ENCODE results near the gene SLC35F1. TPM values are rescaled to one million over a fixed set of nuclear protein-coding genes. Genes with fewer than 3 reads are reported as not detected.

Gene SLC35F1
- polyA plus RNA-seq, 1 donor (not counting 4 experiments of a cell fraction or from before 2014, with no cell fraction given) = not detected

DNA sequence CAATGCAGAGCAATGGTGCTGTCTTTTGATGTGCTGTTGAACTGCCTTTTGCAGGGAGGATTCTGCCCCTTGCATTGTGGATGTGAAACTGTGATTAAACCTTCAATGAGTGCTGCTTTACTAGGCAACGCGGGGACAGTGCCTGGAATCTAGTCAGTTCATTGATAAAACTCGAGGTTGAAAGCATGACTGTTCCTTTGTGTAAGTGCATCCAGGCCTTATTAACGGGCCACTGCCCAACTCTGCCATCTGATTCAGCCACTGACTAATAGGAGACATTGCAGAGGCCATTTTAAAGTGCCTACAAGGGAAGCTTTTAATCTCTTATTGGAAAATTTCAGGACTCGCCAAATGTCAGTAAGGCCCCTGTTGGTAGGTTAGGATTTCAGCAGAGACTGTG lies 49.3 kb downstream of the SLC35F1 start:
- no peak overlapping the region for H3K4me2 ChIP-seq (ENCODE audit: control insufficient read depth, extremely low read depth, insufficient read depth, low read depth, low read length)
- TF ChIP-seq EZH2 (IDR thresholded peaks at IDR 0.05; ENCODE audit: low read length) = no peak
- TF ChIP-seq, protein P1, sequence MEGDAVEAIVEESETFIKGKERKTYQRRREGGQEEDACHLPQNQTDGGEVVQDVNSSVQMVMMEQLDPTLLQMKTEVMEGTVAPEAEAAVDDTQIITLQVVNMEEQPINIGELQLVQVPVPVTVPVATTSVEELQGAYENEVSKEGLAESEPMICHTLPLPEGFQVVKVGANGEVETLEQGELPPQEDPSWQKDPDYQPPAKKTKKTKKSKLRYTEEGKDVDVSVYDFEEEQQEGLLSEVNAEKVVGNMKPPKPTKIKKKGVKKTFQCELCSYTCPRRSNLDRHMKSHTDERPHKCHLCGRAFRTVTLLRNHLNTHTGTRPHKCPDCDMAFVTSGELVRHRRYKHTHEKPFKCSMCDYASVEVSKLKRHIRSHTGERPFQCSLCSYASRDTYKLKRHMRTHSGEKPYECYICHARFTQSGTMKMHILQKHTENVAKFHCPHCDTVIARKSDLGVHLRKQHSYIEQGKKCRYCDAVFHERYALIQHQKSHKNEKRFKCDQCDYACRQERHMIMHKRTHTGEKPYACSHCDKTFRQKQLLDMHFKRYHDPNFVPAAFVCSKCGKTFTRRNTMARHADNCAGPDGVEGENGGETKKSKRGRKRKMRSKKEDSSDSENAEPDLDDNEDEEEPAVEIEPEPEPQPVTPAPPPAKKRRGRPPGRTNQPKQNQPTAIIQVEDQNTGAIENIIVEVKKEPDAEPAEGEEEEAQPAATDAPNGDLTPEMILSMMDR (optimal IDR thresholded peaks at IDR 0.05 in 1 of 3, IDR thresholded peaks at IDR 0.05 in 1 of 3, conservative IDR thresholded peaks at IDR 0.05 in 1 of 3; ENCODE audit: extremely low read depth in 1 of 3, insufficient read depth in 2 of 3, low read length in 3 of 3) = no peak

DNA sequence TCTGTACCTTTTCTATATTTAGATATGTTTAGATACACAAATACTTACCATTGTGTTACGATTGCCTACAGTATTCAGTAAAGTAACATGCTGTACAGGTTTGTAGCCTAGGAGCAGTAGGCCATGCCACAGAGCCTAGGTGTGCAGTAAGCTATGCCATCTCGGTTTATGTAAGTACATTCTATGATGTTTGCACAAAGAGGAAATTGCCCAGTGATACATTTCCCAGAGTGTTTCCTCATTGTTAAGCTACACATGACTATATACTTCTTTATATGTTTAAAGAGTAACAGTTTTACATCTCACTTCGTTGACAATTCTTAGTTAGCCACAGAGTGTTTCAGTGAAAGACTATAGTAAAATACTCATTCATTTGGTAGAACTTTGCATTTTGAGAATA lies 51.5 kb downstream of the SLC35F1 start:
- dilution Hi-C loops (cut with MboI; ENCODE audit: extremely low pct_ligation_motif_present, low sequenced_read_pairs) = no loop called here
- Histone ChIP-seq H4K20me1 (ENCODE audit: control insufficient read depth, extremely low read depth, insufficient read depth, low read length) (no peaks in the 10 kb centered on the region), H3K36me3 (ENCODE audit: control insufficient read depth in 2 of 2, extremely low read depth in 1 of 2, insufficient read depth in 2 of 2, low read length in 2 of 2) (no peaks in the 10 kb centered on the region), H3K4me1 (ENCODE audit: control insufficient read depth, extremely low read depth, insufficient read depth, low read length) (no peaks in the 10 kb centered on the region), H3K27me3 (ENCODE audit: control insufficient read depth, extremely low read depth, insufficient read depth, low read length) (no peaks in the 10 kb centered on the region), H3K4me2 (ENCODE audit: control insufficient read depth, extremely low read depth, insufficient read depth, low read depth, low read length) (no peak overlapping the region), H2AFZ (ENCODE audit: control insufficient read depth, low read length) (no peak overlapping the region), H3K9ac (ENCODE audit: control insufficient read depth, extremely low read depth, insufficient read depth, low read length) (no peak overlapping the region), H3K9me3 (ENCODE audit: control insufficient read depth, low read depth, low read length) (no peaks in the 10 kb centered on the region), H3K79me2 (ENCODE audit: control insufficient read depth, insufficient read depth, low read length) (no peaks in the 10 kb centered on the region), H3K27ac (ENCODE audit: control insufficient read depth, insufficient read depth, low read length) (no peak overlapping the region), H3K9me1 (ENCODE audit: control insufficient read depth, extremely low read depth, insufficient read depth, low read length) (no peaks in the 10 kb centered on the region), H3K4me3 (ENCODE audit: control insufficient read depth in 2 of 3, extremely low read depth in 1 of 3, insufficient read depth in 2 of 3, low read depth in 1 of 3, low read length in 3 of 3) (no peak overlapping the region)
- DNase-seq (ENCODE audit: low read depth, low spot score) = no peak
- FAIRE-seq = no peak
- TF ChIP-seq, protein P1 (optimal IDR thresholded peaks at IDR 0.05 in 1 of 3, IDR thresholded peaks at IDR 0.05 in 1 of 3, conservative IDR thresholded peaks at IDR 0.05 in 1 of 3; ENCODE audit: extremely low read depth in 1 of 3, insufficient read depth in 2 of 3, low read length in 3 of 3) = no peak
- no peak for TF ChIP-seq EZH2 (IDR thresholded peaks at IDR 0.05; ENCODE audit: low read length)

More for the DNA sequence above, 49.3 kb downstream of the SLC35F1 start:
- Histone ChIP-seq H3K9ac (ENCODE audit: control insufficient read depth, extremely low read depth, insufficient read depth, low read length) (no peak overlapping the region), H3K9me1 (ENCODE audit: control insufficient read depth, extremely low read depth, insufficient read depth, low read length) (no peaks in the 10 kb centered on the region), H3K4me3 (ENCODE audit: control insufficient read depth in 2 of 3, extremely low read depth in 1 of 3, insufficient read depth in 2 of 3, low read depth in 1 of 3, low read length in 3 of 3) (no peak overlapping the region), H3K4me1 (ENCODE audit: control insufficient read depth, extremely low read depth, insufficient read depth, low read length) (no peaks in the 10 kb centered on the region), H3K27ac (ENCODE audit: control insufficient read depth, insufficient read depth, low read length) (no peak overlapping the region), H3K36me3 (ENCODE audit: control insufficient read depth in 2 of 2, extremely low read depth in 1 of 2, insufficient read depth in 2 of 2, low read length in 2 of 2) (no peaks in the 10 kb centered on the region), H3K9me3 (ENCODE audit: control insufficient read depth, low read depth, low read length) (no peaks in the 10 kb centered on the region), H4K20me1 (ENCODE audit: control insufficient read depth, extremely low read depth, insufficient read depth, low read length) (no peaks in the 10 kb centered on the region), H2AFZ (ENCODE audit: control insufficient read depth, low read length) (no peak overlapping the region), H3K79me2 (ENCODE audit: control insufficient read depth, insufficient read depth, low read length) (no peaks in the 10 kb centered on the region), H3K27me3 (ENCODE audit: control insufficient read depth, extremely low read depth, insufficient read depth, low read length) (no peaks in the 10 kb centered on the region)
- FAIRE-seq (no peak), DNase-seq (ENCODE audit: low read depth, low spot score) (no peak)
- dilution Hi-C loops (cut with MboI; ENCODE audit: extremely low pct_ligation_motif_present, low sequenced_read_pairs) = no loop called here
